Liver (tissue), 9 donors: ENCODE data around the gene RASL11B. TPM values are rescaled to one million over a fixed set of nuclear protein-coding genes. Genes with fewer than 3 reads are reported as not detected.

Experiments
- DNase-seq: peaks from one replicate; pipeline ENCODE4 v3.0.0-alpha.2; 2017; ENCODE audit warnings: low spot score
- H3K27ac ChIP-seq, 2 donors: one replicate each; pipeline ENCODE4 v1.7.0; 2013; ENCODE audit warnings: inconsistent platforms in 2 of 2, low read length in 2 of 2, control low read depth in 1 of 2, low read depth in 1 of 2, mild to moderate bottlenecking in 1 of 2
- H3K27me3 ChIP-seq, 4 donors: one replicate each; pipeline versions ENCODE4 v1.6.1 to v1.7.0; 2013; ENCODE audit warnings: low read length in 3 of 4, inconsistent platforms in 1 of 4, mild to moderate bottlenecking in 1 of 4, moderate library complexity in 1 of 4; ENCODE audit not compliant: control insufficient read depth in 4 of 4, insufficient read depth in 4 of 4
- H3K36me3 ChIP-seq, 4 donors: one replicate each; pipeline versions ENCODE4 v1.6.1 to v1.7.0; 2013; ENCODE audit warnings: low read length in 3 of 4, mild to moderate bottlenecking in 3 of 4, low read depth in 1 of 4, moderate library complexity in 1 of 4; ENCODE audit not compliant: control insufficient read depth in 4 of 4, insufficient read depth in 3 of 4
- H3K4me1 ChIP-seq, 4 donors: one replicate each; pipeline versions ENCODE4 v1.6.1 to v1.7.0; 2013; ENCODE audit warnings: low read length in 3 of 4, mild to moderate bottlenecking in 3 of 4, moderate library complexity in 1 of 4; ENCODE audit not compliant: control insufficient read depth in 4 of 4, insufficient read depth in 4 of 4
- H3K4me3 ChIP-seq, 3 donors: one replicate each; pipeline versions ENCODE4 v1.6.1 to v1.7.0; 2013; ENCODE audit warnings: low read length in 3 of 3, control low read depth in 1 of 3, low read depth in 1 of 3, mild to moderate bottlenecking in 1 of 3
- H3K9ac ChIP-seq, 2 donors: one replicate each; pipeline ENCODE4 v1.7.0; 2013; ENCODE audit warnings: low read length in 2 of 2, mild to moderate bottlenecking in 2 of 2, moderate library complexity in 2 of 2, control low read depth in 1 of 2, low read depth in 1 of 2
- H3K9me3 ChIP-seq, 4 donors: one replicate each; pipeline versions ENCODE4 v1.6.1 to v1.7.0; 2013; ENCODE audit warnings: low read length in 3 of 4; ENCODE audit not compliant: control insufficient read depth in 4 of 4
- ATF3 ChIP-seq: IDR thresholded peaks from 2 replicates; pipeline ENCODE4 v1.6.1; 2016; ENCODE audit warnings: antibody characterized with exemption
- CTCF ChIP-seq: fragments of 150-350 bp; IDR thresholded peaks from 2 replicates; pipeline ENCODE4 v1.5.1; 2017; ENCODE audit warnings: improper control_type of control experiment, low read depth, low read length; ENCODE audit not compliant: missing input control
- EGR1 ChIP-seq, 2 donors: IDR thresholded peaks; 2 replicates each; pipeline ENCODE4 v1.6.1; 2016 to 2018; ENCODE audit warnings: antibody characterized with exemption in 2 of 2, low read depth in 2 of 2
- FOXA1 ChIP-seq: IDR thresholded peaks from 2 replicates; pipeline ENCODE4 v1.6.1; 2016; ENCODE audit warnings: antibody characterized with exemption
- GABPA ChIP-seq, 2 donors: IDR thresholded peaks in 1 of 2; conservative IDR thresholded peaks in 1 of 2; 2 replicates each; pipeline ENCODE4 v1.6.1; 2016; ENCODE audit warnings: antibody characterized with exemption in 2 of 2, mild to moderate bottlenecking in 1 of 2, moderate library complexity in 1 of 2
- HNF4A ChIP-seq, 2 donors: conservative IDR thresholded peaks; 2 replicates each; pipeline ENCODE4 v1.6.1; 2016; ENCODE audit warnings: antibody characterized with exemption in 2 of 2, mild to moderate bottlenecking in 2 of 2
- HNF4G ChIP-seq: IDR thresholded peaks from 2 replicates; pipeline ENCODE4 v1.6.1; 2016; ENCODE audit warnings: antibody characterized with exemption
- JUND ChIP-seq, 2 donors: IDR thresholded peaks; 2 replicates each; pipeline ENCODE4 v1.6.1; 2016; ENCODE audit warnings: antibody characterized with exemption in 2 of 2
- MAX ChIP-seq: IDR thresholded peaks from 2 replicates; pipeline ENCODE4 v1.6.1; 2016; ENCODE audit warnings: antibody characterized with exemption
- NR2F2 ChIP-seq: IDR thresholded peaks from 2 replicates; pipeline ENCODE4 v1.6.1; 2016; ENCODE audit warnings: antibody characterized with exemption
- REST ChIP-seq: IDR thresholded peaks from 2 replicates; pipeline ENCODE4 v1.6.1; 2016; ENCODE audit warnings: antibody characterized with exemption, mild to moderate bottlenecking
- RXRA ChIP-seq, 2 donors: IDR thresholded peaks; 2 replicates each; pipeline ENCODE4 v1.6.1; 2017 to 2018; ENCODE audit warnings: antibody characterized with exemption in 2 of 2, mild to moderate bottlenecking in 1 of 2
- SP1 ChIP-seq: IDR thresholded peaks from 2 replicates; pipeline ENCODE4 v1.6.1; 2018; ENCODE audit warnings: antibody characterized with exemption, mild to moderate bottlenecking
- TAF1 ChIP-seq: conservative IDR thresholded peaks from 2 replicates; pipeline ENCODE4 v1.6.1; 2016; ENCODE audit warnings: antibody characterized with exemption, mild to moderate bottlenecking
- YY1 ChIP-seq: IDR thresholded peaks from 2 replicates; pipeline ENCODE4 v1.6.1; 2016; ENCODE audit warnings: antibody characterized with exemption, mild to moderate bottlenecking
- ZBTB33 ChIP-seq: IDR thresholded peaks from 2 replicates; pipeline ENCODE4 v1.6.1; 2016; ENCODE audit warnings: antibody characterized with exemption
- whole genome bisulfite sequencing: extraction: QIAGEN DNeasy Blood & Tissue Kit; methylation state at CpG from one replicate; pipeline ENCODE4 v1.1.7; 2013; 5-methylcytosine and 5-hydroxymethylcytosine counted together
- polyA plus RNA-seq, 2 donors: library from polyadenylated mRNA; stranded (reverse) in 1 of 2; unstranded in 1 of 2; fragments of 200-250 nt in 1 of 2; fragments of >200 nt in 1 of 2; fragmentation: Nextera tagmentation in 1 of 2; extraction: Ambion mirVana in 1 of 2; gene quantifications; one replicate each; pipeline versions ENCODE4 v1.2.1 to v1.2.3, GENCODE V29; 2013 to 2015
- total RNA-seq, 2 donors: library from RNA; depleted of rRNA; stranded (reverse); fragments of >200 nt; gene quantifications; one replicate each; pipeline ENCODE4 v1.2.3, GENCODE V29; 2014
- donor health status: healthy.
- donor health status: healthy.
- donor health status: healthy.
- donor health status: healthy.
- donor health status: healthy.

Gene RASL11B
- total and polyA plus RNA-seq, 4 donors: 0.19 to 1.0 (median 0.61) TPM

GRCh38 chr4:52822972-52823701, 39.0 kb upstream of the RASL11B start:
- Histone ChIP-seq H3K36me3 (no peaks in the 10 kb centered on the region), H3K27ac (peak overlapping the region in 1 of 2 donors; percentile 31), H3K9ac (no peak overlapping the region), H3K27me3 (no peaks in the 10 kb centered on the region), H3K4me3 (no peak overlapping the region), H3K9me3 (no peaks in the 10 kb centered on the region), H3K4me1 (no peaks in the 10 kb centered on the region)
- 83% methylated on average over 5 of the region's 5 CpGs for WGBS
- TF ChIP-seq HNF4A (conservative IDR thresholded peaks at IDR 0.05) (no peak), REST (no peak), NR2F2 (peak; percentile 95), RXRA (IDR thresholded peaks at IDR 0.05) (peak in 1 of 2 donors; percentile 9)
- DNase-seq: no peak

- H3K36me3 ChIP-seq: no peaks in the 10 kb centered on the region
- H3K27ac ChIP-seq: peak overlapping the region in 1 of 2 donors; percentile 18
- TF ChIP-seq YY1: no peak
- no peak for TF ChIP-seq CTCF
- no peak for TF ChIP-seq SP1
- TF ChIP-seq ZBTB33: no peak
- TF ChIP-seq GABPA (IDR thresholded peaks at IDR 0.05 in 1 of 2, conservative IDR thresholded peaks at IDR 0.05 in 1 of 2): no peak
- no peak for TF ChIP-seq HNF4A (conservative IDR thresholded peaks at IDR 0.05)
- no peak for TF ChIP-seq REST
- TF ChIP-seq NR2F2: no peak
- TF ChIP-seq EGR1 (IDR thresholded peaks at IDR 0.05; ENCODE audit: low read depth in 2 of 2): no peak
- TF ChIP-seq RXRA (IDR thresholded peaks at IDR 0.05): no peak
- no peak for TF ChIP-seq JUND (IDR thresholded peaks at IDR 0.05)
- TF ChIP-seq ATF3: no peak
- no peak for TF ChIP-seq MAX
- TF ChIP-seq HNF4G: no peak
- no peak for TF ChIP-seq FOXA1
- no peak for TF ChIP-seq TAF1
- no peaks in the 10 kb centered on the region for H3K27me3 ChIP-seq
- H3K9me3 ChIP-seq: no peaks in the 10 kb centered on the region
- no peak overlapping the region for H3K4me3 ChIP-seq
- 74% methylated on average over 1 of the region's 1 CpG for WGBS
- H3K4me1 ChIP-seq: no peaks in the 10 kb centered on the region
- H3K9ac ChIP-seq: no peak overlapping the region
- no peak for DNase-seq
These were observed 38.4 kb upstream of the RASL11B start for GRCh38 chr4:52823702-52824092.
